HL-60/S4 treated with phorbol 12-myristate 13-acetate at 8.2 ng/mL for 4 days and 3 days (cell line): ENCODE data around the gene IL1RAPL1.

Experiments
- in situ Hi-C: fragments of 300-500 bp; cut with MboI; formaldehyde crosslinking; loops from 2 replicates; pipeline ENCODE4 v1.15.0; 2022; ENCODE audit warnings: low sequenced_read_pairs

IL1RAPL1 gene

GRCh38 chrX:29721152-29721551 lies 1133.9 kb downstream of the IL1RAPL1 start:
- in situ Hi-C loops = no loop called here

GRCh38 chrX:29724316-29724715 lies 1137.1 kb downstream of the IL1RAPL1 start:
- in situ Hi-C loops = no loop called here

GRCh38 chrX:29726811-29727210 lies 1139.6 kb downstream of the IL1RAPL1 start:
- in situ Hi-C loops = no loop called here

GRCh38 chrX:29728639-29729038 lies 1141.4 kb downstream of the IL1RAPL1 start:
- in situ Hi-C loops = no loop called here

GRCh38 chrX:29744966-29745365 lies 1157.7 kb downstream of the IL1RAPL1 start:
- in situ Hi-C loops = no loop called here

GRCh38 chrX:29746326-29746725 lies 1159.1 kb downstream of the IL1RAPL1 start:
- in situ Hi-C loops = no loop called here

- in situ Hi-C loops = no loop called here
These were observed 1174.8 kb downstream of the IL1RAPL1 start for GRCh38 chrX:29762006-29762405.

GRCh38 chrX:29775890-29776289 lies 1188.6 kb downstream of the IL1RAPL1 start:
- in situ Hi-C loops = no loop called here

- in situ Hi-C loops = no loop called here
These were observed 1200.4 kb downstream of the IL1RAPL1 start for GRCh38 chrX:29787656-29788055.

- in situ Hi-C loops = no loop called here
These were observed 1201.9 kb downstream of the IL1RAPL1 start for GRCh38 chrX:29788991-29789699.

- in situ Hi-C loops = no loop called here
These were observed 1205.1 kb downstream of the IL1RAPL1 start for GRCh38 chrX:29792335-29792734.

GRCh38 chrX:29797156-29797555 lies 1209.9 kb downstream of the IL1RAPL1 start:
- in situ Hi-C loops = no loop called here

GRCh38 chrX:29798469-29798868 lies 1211.2 kb downstream of the IL1RAPL1 start:
- in situ Hi-C loops = no loop called here

- in situ Hi-C loops = no loop called here
These were observed 1225.9 kb downstream of the IL1RAPL1 start for GRCh38 chrX:29813174-29813573.

- in situ Hi-C loops = no loop called here
These were observed 1237.1 kb downstream of the IL1RAPL1 start for GRCh38 chrX:29824176-29824906.

GRCh38 chrX:29826742-29827141 lies 1239.5 kb downstream of the IL1RAPL1 start:
- in situ Hi-C loops = no loop called here

- in situ Hi-C loops = no loop called here
These were observed 1247.1 kb downstream of the IL1RAPL1 start for GRCh38 chrX:29834311-29834710.

- in situ Hi-C loops = no loop called here
These were observed 1247.5 kb downstream of the IL1RAPL1 start for GRCh38 chrX:29834764-29835163.

GRCh38 chrX:29841750-29842149 lies 1254.5 kb downstream of the IL1RAPL1 start:
- in situ Hi-C loops = no loop called here

- in situ Hi-C loops = no loop called here
These were observed 1255.3 kb downstream of the IL1RAPL1 start for GRCh38 chrX:29842552-29842951.

GRCh38 chrX:29851857-29852605 lies 1264.8 kb downstream of the IL1RAPL1 start:
- in situ Hi-C loops = no loop called here

GRCh38 chrX:29852767-29853166 lies 1265.5 kb downstream of the IL1RAPL1 start:
- in situ Hi-C loops = no loop called here
